ENCODE measurements around the gene CNPY4.

DNA sequence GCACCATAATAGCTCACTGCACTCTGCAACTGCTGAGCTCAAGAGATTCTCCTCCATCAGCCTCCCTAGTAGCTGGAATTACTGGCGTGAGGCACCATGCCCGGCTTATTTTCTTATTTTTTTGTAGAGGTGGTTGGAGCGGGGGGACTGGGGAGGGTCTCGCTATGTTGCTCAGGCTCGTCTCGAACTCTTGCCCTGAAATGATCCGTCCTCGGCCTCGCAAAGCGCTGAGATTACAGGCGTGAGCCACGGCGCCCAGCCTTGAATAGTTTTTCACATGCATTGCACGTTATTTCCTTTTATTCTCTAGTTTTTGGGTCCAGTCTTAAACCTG is 28.8 kb downstream of the CNPY4 start:
- TF ChIP-seq, protein P1, sequence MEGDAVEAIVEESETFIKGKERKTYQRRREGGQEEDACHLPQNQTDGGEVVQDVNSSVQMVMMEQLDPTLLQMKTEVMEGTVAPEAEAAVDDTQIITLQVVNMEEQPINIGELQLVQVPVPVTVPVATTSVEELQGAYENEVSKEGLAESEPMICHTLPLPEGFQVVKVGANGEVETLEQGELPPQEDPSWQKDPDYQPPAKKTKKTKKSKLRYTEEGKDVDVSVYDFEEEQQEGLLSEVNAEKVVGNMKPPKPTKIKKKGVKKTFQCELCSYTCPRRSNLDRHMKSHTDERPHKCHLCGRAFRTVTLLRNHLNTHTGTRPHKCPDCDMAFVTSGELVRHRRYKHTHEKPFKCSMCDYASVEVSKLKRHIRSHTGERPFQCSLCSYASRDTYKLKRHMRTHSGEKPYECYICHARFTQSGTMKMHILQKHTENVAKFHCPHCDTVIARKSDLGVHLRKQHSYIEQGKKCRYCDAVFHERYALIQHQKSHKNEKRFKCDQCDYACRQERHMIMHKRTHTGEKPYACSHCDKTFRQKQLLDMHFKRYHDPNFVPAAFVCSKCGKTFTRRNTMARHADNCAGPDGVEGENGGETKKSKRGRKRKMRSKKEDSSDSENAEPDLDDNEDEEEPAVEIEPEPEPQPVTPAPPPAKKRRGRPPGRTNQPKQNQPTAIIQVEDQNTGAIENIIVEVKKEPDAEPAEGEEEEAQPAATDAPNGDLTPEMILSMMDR (conservative IDR thresholded peaks at IDR 0.05; ENCODE audit: low read length) = no peak
- no peak for TF ChIP-seq EZH2phosphoT487 (IDR thresholded peaks at IDR 0.05; ENCODE audit: borderline replicate concordance)

Data from Loucy (cell line).